ENCODE results near the gene CD1E.

DNA sequence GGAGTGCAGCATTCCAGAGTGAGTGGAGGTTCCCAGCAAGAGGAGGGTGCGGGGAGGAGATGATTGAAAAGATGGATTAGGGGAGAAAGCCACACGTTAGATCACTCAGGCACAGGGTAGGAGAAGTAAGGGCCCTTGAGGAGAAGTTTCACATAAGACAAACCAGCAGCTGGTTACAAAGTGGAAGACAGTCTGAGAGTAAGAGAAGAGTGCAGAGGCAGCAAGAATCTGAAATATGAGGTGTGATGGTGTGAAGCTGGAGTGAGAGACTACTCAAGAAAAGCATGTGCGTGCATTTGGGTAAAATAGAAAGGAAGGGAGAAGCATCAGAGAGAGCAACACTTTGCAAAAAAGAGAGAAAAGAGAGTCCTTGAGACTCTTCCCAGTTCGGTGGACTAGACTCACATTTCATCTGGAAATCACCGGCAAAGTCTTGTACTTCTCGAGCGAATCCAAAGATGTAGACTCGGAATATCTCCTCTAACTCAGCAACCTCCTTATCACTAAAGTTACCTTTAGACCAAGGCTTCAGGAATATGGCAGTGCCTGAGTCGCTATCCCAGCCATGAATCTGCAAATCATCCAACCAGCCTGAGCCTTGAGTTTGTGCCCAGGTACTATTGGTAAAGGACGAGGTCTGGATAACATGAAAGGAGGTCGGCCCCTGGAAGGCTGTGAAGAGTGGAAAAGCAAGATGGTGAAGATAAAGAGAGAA is 23.1 kb upstream of the CD1E start:
- TF ChIP-seq, protein P1, sequence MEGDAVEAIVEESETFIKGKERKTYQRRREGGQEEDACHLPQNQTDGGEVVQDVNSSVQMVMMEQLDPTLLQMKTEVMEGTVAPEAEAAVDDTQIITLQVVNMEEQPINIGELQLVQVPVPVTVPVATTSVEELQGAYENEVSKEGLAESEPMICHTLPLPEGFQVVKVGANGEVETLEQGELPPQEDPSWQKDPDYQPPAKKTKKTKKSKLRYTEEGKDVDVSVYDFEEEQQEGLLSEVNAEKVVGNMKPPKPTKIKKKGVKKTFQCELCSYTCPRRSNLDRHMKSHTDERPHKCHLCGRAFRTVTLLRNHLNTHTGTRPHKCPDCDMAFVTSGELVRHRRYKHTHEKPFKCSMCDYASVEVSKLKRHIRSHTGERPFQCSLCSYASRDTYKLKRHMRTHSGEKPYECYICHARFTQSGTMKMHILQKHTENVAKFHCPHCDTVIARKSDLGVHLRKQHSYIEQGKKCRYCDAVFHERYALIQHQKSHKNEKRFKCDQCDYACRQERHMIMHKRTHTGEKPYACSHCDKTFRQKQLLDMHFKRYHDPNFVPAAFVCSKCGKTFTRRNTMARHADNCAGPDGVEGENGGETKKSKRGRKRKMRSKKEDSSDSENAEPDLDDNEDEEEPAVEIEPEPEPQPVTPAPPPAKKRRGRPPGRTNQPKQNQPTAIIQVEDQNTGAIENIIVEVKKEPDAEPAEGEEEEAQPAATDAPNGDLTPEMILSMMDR (IDR thresholded peaks at IDR 0.05 in 8 of 11, conservative IDR thresholded peaks at IDR 0.05 in 3 of 11), result no peak
- no peak for TF ChIP-seq POLR2A (IDR thresholded peaks at IDR 0.05)
